Fibroblast of lung (primary cell): ENCODE data around the gene PHACTR2. TPM values are rescaled to one million over a fixed set of nuclear protein-coding genes. Genes with fewer than 3 reads are reported as not detected.

ENCODE experiments used
- DNase-seq, 2 donors: peaks; one replicate each; pipeline versions ENCODE4 v3.0.0 to v3.0.0-alpha.2; 2010; ENCODE audit warnings: low read depth in 2 of 2
- H2AFZ ChIP-seq: 2 replicates; pipeline ENCODE4 v1.5.1; 2012; ENCODE audit warnings: low read length, control low read depth, inconsistent platforms
- H3K27ac ChIP-seq: 2 replicates; pipeline ENCODE4 v1.5.1; 2011; ENCODE audit warnings: low read length, control low read depth; ENCODE audit not compliant: insufficient read depth
- H3K27me3 ChIP-seq: 2 replicates; pipeline ENCODE4 v1.5.1; 2011; ENCODE audit warnings: mild to moderate bottlenecking, low read length; ENCODE audit not compliant: control insufficient read depth, insufficient read depth
- H3K36me3 ChIP-seq: 2 replicates; pipeline ENCODE4 v1.5.1; 2011; ENCODE audit warnings: low read length; ENCODE audit not compliant: control insufficient read depth, insufficient read depth
- H3K4me1 ChIP-seq: 2 replicates; pipeline ENCODE4 v1.5.1; 2011; ENCODE audit warnings: low read length; ENCODE audit not compliant: control insufficient read depth, insufficient read depth; ENCODE audit errors: extremely low read depth
- H3K4me2 ChIP-seq: 2 replicates; pipeline ENCODE4 v1.5.1; 2011; ENCODE audit warnings: low read length, control low read depth; ENCODE audit not compliant: insufficient read depth; ENCODE audit errors: extremely low read depth
- H3K4me3 ChIP-seq, 4 experiments: fragments of 200-600 bp in 1 of 4; sonication (generic) in 1 of 4; replicated peaks in 1 of 4; 2 replicates each; pipeline ENCODE4 v1.5.1; 2011 to 2016; ENCODE audit warnings: low read length in 4 of 4, low read depth in 3 of 4, mild to moderate bottlenecking in 3 of 4, control low read depth in 2 of 4, inconsistent platforms in 1 of 4, mixed read lengths in 1 of 4; ENCODE audit not compliant: insufficient read depth in 1 of 4; ENCODE audit errors: control extremely low read depth in 1 of 4
- H3K79me2 ChIP-seq: 2 replicates; pipeline ENCODE4 v1.5.1; 2012; ENCODE audit warnings: mild to moderate bottlenecking, low read length, inconsistent platforms; ENCODE audit not compliant: control insufficient read depth, insufficient read depth
- H3K9ac ChIP-seq: 2 replicates; pipeline ENCODE4 v1.5.1; 2011; ENCODE audit warnings: mild to moderate bottlenecking, low read length, control low read depth; ENCODE audit not compliant: insufficient read depth
- H3K9me3 ChIP-seq: 2 replicates; pipeline ENCODE4 v1.5.1; 2012; ENCODE audit warnings: low read depth, low read length; ENCODE audit not compliant: control insufficient read depth, insufficient read depth
- H4K20me1 ChIP-seq: 2 replicates; pipeline ENCODE4 v1.5.1; 2011; ENCODE audit warnings: low read length; ENCODE audit not compliant: control insufficient read depth, insufficient read depth; ENCODE audit errors: extremely low read depth
- EZH2 ChIP-seq: IDR thresholded peaks from 2 replicates; pipeline ENCODE4 v1.5.1; 2012; ENCODE audit warnings: low read length, control low read depth, mild to moderate bottlenecking; ENCODE audit errors: missing control alignments
- polyA plus RNA-seq, 2 donors: library from polyadenylated mRNA; depleted of rRNA in 1 of 2; stranded (reverse) in 1 of 2; unstranded in 1 of 2; fragments of >200 nt; gene quantifications; 2 replicates each; pipeline ENCODE4 v1.2.1, GENCODE V29; 2011 to 2012; ENCODE audit warnings: missing spikeins in 1 of 2
- total RNA-seq: library from RNA; depleted of rRNA; stranded (reverse); fragments of >200 nt; gene quantifications from 2 replicates; pipeline ENCODE4 v1.2.1, GENCODE V29; 2014
- TF ChIP-seq, protein P1 (sequence below), 2 donors: IDR thresholded peaks in 1 of 2; conservative IDR thresholded peaks in 1 of 2; 1 replicate in 1 of 2; 2 replicates in 1 of 2; pipeline ENCODE4 v1.5.1; 2011 to 2012; ENCODE audit warnings: low read length in 2 of 2, control low read depth in 1 of 2, inconsistent platforms in 1 of 2, low read depth in 1 of 2, mild to moderate bottlenecking in 1 of 2

Gene PHACTR2
- total and polyA plus RNA-seq, 2 donors (not counting 1 experiment from before 2014, with no cell fraction given) = 40.1 to 55.0 TPM

DNA sequence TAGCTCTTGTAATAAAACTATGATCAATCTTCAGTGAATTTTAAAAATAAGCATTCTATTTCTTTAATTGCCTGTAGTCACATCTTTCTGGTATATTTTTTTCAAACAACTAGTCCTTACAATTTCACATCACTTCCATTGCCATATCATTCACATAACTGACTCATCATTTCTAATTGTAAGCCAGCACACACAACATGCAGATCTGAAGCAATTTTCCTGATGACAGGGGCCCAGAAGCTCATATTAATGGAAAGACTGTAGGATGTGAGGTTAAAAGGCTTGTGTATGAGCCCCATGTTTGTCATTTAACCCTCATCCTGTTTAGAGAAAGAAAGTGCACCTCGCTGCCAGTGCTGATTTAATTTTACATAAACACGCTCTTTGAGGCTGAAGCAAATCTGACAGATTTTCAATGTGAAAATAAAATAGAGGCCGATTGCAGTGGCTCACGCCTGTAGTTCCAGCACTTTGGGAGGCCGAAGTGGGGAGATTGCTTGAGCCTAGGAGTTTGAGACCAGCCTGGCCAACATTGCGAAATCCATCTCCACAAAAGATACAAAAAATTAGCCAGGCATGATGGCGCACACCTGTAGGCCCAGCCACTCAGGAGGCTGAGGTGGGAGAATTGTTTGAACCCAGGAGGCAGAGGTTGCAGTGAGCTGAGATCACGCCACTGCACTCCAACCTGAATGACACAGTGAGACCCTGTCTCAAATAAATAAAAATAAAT, 125.2 kb downstream of the PHACTR2 start:
- Histone ChIP-seq H4K20me1 (no peaks in the 10 kb centered on the region), H3K27me3 (no peaks in the 10 kb centered on the region), H3K9me3 (no peaks in the 10 kb centered on the region), H3K4me3 (no peak overlapping the region), H2AFZ (no peak overlapping the region), H3K9ac (no peak overlapping the region), H3K79me2 (no peaks in the 10 kb centered on the region), H3K4me1 (no peaks in the 10 kb centered on the region), H3K27ac (no peak overlapping the region), H3K36me3 (no peaks in the 10 kb centered on the region), H3K4me2 (no peak overlapping the region)
- peak; percentile 35 to 47 for DNase-seq
- TF ChIP-seq, protein P1, sequence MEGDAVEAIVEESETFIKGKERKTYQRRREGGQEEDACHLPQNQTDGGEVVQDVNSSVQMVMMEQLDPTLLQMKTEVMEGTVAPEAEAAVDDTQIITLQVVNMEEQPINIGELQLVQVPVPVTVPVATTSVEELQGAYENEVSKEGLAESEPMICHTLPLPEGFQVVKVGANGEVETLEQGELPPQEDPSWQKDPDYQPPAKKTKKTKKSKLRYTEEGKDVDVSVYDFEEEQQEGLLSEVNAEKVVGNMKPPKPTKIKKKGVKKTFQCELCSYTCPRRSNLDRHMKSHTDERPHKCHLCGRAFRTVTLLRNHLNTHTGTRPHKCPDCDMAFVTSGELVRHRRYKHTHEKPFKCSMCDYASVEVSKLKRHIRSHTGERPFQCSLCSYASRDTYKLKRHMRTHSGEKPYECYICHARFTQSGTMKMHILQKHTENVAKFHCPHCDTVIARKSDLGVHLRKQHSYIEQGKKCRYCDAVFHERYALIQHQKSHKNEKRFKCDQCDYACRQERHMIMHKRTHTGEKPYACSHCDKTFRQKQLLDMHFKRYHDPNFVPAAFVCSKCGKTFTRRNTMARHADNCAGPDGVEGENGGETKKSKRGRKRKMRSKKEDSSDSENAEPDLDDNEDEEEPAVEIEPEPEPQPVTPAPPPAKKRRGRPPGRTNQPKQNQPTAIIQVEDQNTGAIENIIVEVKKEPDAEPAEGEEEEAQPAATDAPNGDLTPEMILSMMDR (conservative IDR thresholded peaks at IDR 0.05 in 1 of 2, IDR thresholded peaks at IDR 0.05 in 1 of 2; ENCODE audit: low read depth in 1 of 2, low read length in 2 of 2) = no peak
- no peak for TF ChIP-seq EZH2

DNA sequence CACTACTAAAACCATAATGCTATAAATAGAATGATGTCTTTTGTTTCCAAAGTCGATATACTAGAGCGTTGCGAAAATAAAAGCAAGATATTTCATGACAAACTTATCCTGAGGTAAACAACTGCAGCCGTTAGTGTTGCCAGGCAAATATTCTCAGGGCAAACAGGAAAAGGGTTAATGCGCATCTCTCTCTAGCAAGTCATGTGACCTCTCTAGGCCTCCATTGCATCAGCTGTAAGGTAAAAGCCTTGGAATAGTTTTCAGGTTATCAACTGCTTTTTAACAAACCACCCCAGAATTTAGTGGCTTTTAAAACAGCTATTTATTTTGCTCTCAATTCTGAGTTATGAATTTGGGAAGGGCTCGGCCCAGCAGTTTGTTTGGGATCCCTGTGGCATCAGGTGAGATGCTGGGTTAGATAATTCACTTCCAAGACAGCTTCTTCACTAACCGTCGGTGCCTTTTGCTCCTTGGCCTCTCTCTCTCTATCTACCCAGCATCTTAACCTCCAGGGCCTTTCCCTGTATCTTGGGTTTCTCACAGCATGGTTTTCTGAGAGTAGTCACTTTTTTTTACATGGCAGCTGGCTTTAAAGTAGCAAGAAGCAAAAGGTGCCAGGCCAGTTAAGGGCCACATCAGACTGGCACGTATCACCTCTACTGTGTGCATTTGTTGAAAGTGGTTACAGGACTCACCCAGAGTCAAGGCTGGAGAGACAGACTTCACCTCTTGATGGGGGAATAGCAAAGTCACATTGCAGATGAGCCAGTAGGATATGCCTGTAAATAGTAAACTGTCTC, 126.2 kb downstream of the PHACTR2 start:
- Histone ChIP-seq H3K4me1 (no peaks in the 10 kb centered on the region), H3K36me3 (no peaks in the 10 kb centered on the region), H3K27me3 (no peaks in the 10 kb centered on the region), H2AFZ (no peak overlapping the region), H4K20me1 (no peaks in the 10 kb centered on the region), H3K27ac (no peak overlapping the region), H3K9me3 (no peaks in the 10 kb centered on the region), H3K4me2 (no peak overlapping the region), H3K9ac (no peak overlapping the region), H3K4me3 (no peak overlapping the region), H3K79me2 (no peaks in the 10 kb centered on the region)
- no peak for DNase-seq
- TF ChIP-seq EZH2 = no peak
- TF ChIP-seq, protein P1 (conservative IDR thresholded peaks at IDR 0.05 in 1 of 2, IDR thresholded peaks at IDR 0.05 in 1 of 2; ENCODE audit: low read depth in 1 of 2, low read length in 2 of 2) = no peak

DNA sequence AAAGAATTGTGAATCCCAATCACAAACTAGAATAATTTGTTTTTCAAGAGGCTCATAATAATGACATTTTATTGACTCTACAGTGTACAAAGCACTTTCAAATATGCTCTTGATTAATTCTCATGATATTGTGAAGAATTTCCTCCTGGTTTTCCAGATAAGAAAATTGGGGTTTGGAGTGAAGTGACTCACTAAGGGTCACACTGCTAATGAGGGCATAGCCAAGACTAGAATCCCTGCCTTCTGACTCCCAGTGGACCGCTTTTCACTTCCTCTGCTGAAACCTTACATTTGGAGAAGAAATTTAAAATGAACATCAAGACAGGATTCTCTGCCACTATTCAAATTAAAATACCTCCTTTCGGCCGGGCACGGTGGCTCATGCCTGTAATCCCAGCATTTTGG, 127.1 kb downstream of the PHACTR2 start:
- H2AFZ ChIP-seq = no peak overlapping the region
- H3K27me3 ChIP-seq = no peaks in the 10 kb centered on the region
- H3K9ac ChIP-seq = no peak overlapping the region
- no peak overlapping the region for H3K4me2 ChIP-seq
- TF ChIP-seq, protein P1 (conservative IDR thresholded peaks at IDR 0.05 in 1 of 2, IDR thresholded peaks at IDR 0.05 in 1 of 2; ENCODE audit: low read depth in 1 of 2, low read length in 2 of 2) = no peak
- TF ChIP-seq EZH2 = no peak
- H3K27ac ChIP-seq = no peak overlapping the region
- H3K4me3 ChIP-seq = no peak overlapping the region
- H3K4me1 ChIP-seq = no peaks in the 10 kb centered on the region
- H3K9me3 ChIP-seq = no peaks in the 10 kb centered on the region
- DNase-seq = peak in 1 of 2 donors; percentile 72
- no peaks in the 10 kb centered on the region for H3K79me2 ChIP-seq
- H3K36me3 ChIP-seq = no peaks in the 10 kb centered on the region
- H4K20me1 ChIP-seq = no peaks in the 10 kb centered on the region
